GM18502 (cell line): ENCODE data around the gene DNHD1.

Experiments used
- ATAC-seq: cut with Tn5 transposase; IDR thresholded peaks from one replicate; pipeline ENCODE4 v1.9.1; 2021; ENCODE audit warnings: mild to moderate bottlenecking; ENCODE audit not compliant: unreplicated experiment, poor library complexity

The DNHD1 gene

GRCh38 chr11:6497069-6497839 is at the start of gene DNHD1:
DNHD1 (plus strand) TSS chr11:6497280; CDS start chr11:6498216, 936 bp downstream.
- no peak for ATAC-seq

- no peak for ATAC-seq
Measured at GRCh38 chr11:6448574-6448973, 48.5 kb upstream of the DNHD1 start.

- ATAC-seq: no peak
Measured at GRCh38 chr11:6452219-6452618, 44.9 kb upstream of the DNHD1 start.

GRCh38 chr11:6453152-6453551 is 43.9 kb upstream of the DNHD1 start:
- ATAC-seq: no peak

GRCh38 chr11:6455070-6455469 is 42.0 kb upstream of the DNHD1 start:
- no peak for ATAC-seq

GRCh38 chr11:6456361-6457073 is 40.6 kb upstream of the DNHD1 start:
- no peak for ATAC-seq

GRCh38 chr11:6457581-6458320 is 39.3 kb upstream of the DNHD1 start:
- no peak for ATAC-seq

- ATAC-seq: no peak
Measured at GRCh38 chr11:6458352-6459098, 38.6 kb upstream of the DNHD1 start.

- ATAC-seq: no peak
Measured at GRCh38 chr11:6459099-6459450, 38.0 kb upstream of the DNHD1 start.

- peak; percentile 81 for ATAC-seq
Measured at GRCh38 chr11:6468712-6469495, 28.2 kb upstream of the DNHD1 start.

GRCh38 chr11:6469599-6469998 is 27.5 kb upstream of the DNHD1 start:
- ATAC-seq: no peak

- ATAC-seq: no peak
Measured at GRCh38 chr11:6472934-6473333, 24.1 kb upstream of the DNHD1 start.

- peak; percentile 61 for ATAC-seq
Measured at GRCh38 chr11:6473451-6474412, 23.3 kb upstream of the DNHD1 start, which contains the start of gene TRIM3. TRIM3 (minus strand) TSS chr11:6473941; CDS start chr11:6465695, 8,246 bp downstream.

GRCh38 chr11:6474413-6474792 is 22.7 kb upstream of the DNHD1 start:
- ATAC-seq: no peak

GRCh38 chr11:6474806-6475500 is 22.1 kb upstream of the DNHD1 start:
- no peak for ATAC-seq

- ATAC-seq: no peak
Measured at GRCh38 chr11:6475936-6476335, 21.1 kb upstream of the DNHD1 start.

GRCh38 chr11:6476571-6476970 is 20.5 kb upstream of the DNHD1 start:
- no peak for ATAC-seq
